ENCODE results near the gene STARD3.

Gene STARD3

GRCh38 chr17:39675390-39676082 is 38.6 kb downstream of the STARD3 start:
- H3K27me3 Mint-ChIP-seq, result peaks cover 18% of the 10 kb centered on the region
- DNase-seq (no peak), ATAC-seq (no peak)
- H3K4me1 Mint-ChIP-seq, result peaks cover 68% of the 10 kb centered on the region
- peak overlapping the region in 1 of 2 donors; percentile 69 for H3K27ac Mint-ChIP-seq
- no peaks in the 10 kb centered on the region for H3K9me3 Mint-ChIP-seq
- no peak overlapping the region for H3K4me3 Mint-ChIP-seq

- DNase-seq, result peak in 1 of 2 donors; percentile 43
Observed at GRCh38 chr17:39676198-39676819, 39.4 kb downstream of the STARD3 start.

GRCh38 chr17:39677072-39677471 is 40.1 kb downstream of the STARD3 start:
- H3K4me1 Mint-ChIP-seq, result peaks cover 68% of the 10 kb centered on the region
- no peak for ATAC-seq
- no peak overlapping the region for H3K4me3 Mint-ChIP-seq
- no peak for DNase-seq
- peaks cover 2% of the 10 kb centered on the region for H3K27me3 Mint-ChIP-seq
- H3K27ac Mint-ChIP-seq, result no peak overlapping the region
- H3K9me3 Mint-ChIP-seq, result no peaks in the 10 kb centered on the region

More at GRCh38 chr17:39676198-39676819, 39.4 kb downstream of the STARD3 start:
- Mint-ChIP-seq H3K27ac (peak overlapping the region in 1 of 2 donors; percentile 69), H3K9me3 (no peaks in the 10 kb centered on the region), H3K4me1 (peaks cover 75% of the 10 kb centered on the region), H3K27me3 (peaks cover 10% of the 10 kb centered on the region), H3K4me3 (no peak overlapping the region)
- ATAC-seq, result peak; percentile 65

- Mint-ChIP-seq H3K4me1 (peaks cover 64% of the 10 kb centered on the region), H3K4me3 (no peak overlapping the region), H3K27me3 (no peaks in the 10 kb centered on the region), H3K27ac (peak overlapping the region in 1 of 2 donors; percentile 60), H3K9me3 (no peaks in the 10 kb centered on the region)
- DNase-seq (no peak), ATAC-seq (no peak)
Observed at GRCh38 chr17:39677542-39678339, 40.8 kb downstream of the STARD3 start.

GRCh38 chr17:39678340-39679116 is 41.6 kb downstream of the STARD3 start:
- H3K4me3 Mint-ChIP-seq, result peak overlapping the region in 1 of 2 donors; percentile 22
- no peak for DNase-seq
- H3K4me1 Mint-ChIP-seq, result peaks cover 64% of the 10 kb centered on the region
- H3K27me3 Mint-ChIP-seq, result no peaks in the 10 kb centered on the region
- no peaks in the 10 kb centered on the region for H3K9me3 Mint-ChIP-seq
- H3K27ac Mint-ChIP-seq, result peak overlapping the region; percentile 55 to 97
- ATAC-seq, result no peak

GRCh38 chr17:39679521-39680192 is 42.7 kb downstream of the STARD3 start:
- peaks cover 64% of the 10 kb centered on the region for H3K4me1 Mint-ChIP-seq
- peak overlapping the region; percentile 92 to 97 for H3K27ac Mint-ChIP-seq
- peak overlapping the region; percentile 8 to 70 for H3K4me3 Mint-ChIP-seq
- H3K27me3 Mint-ChIP-seq, result no peaks in the 10 kb centered on the region
- ATAC-seq, result peak; percentile 87
- DNase-seq, result peak; percentile 48 to 53
- no peaks in the 10 kb centered on the region for H3K9me3 Mint-ChIP-seq

GRCh38 chr17:39683295-39683939 is 46.5 kb downstream of the STARD3 start:
- peaks cover 38% of the 10 kb centered on the region for H3K4me1 Mint-ChIP-seq

GRCh38 chr17:39684369-39685192 is 47.6 kb downstream of the STARD3 start:
- H3K4me1 Mint-ChIP-seq, result peaks cover 36% of the 10 kb centered on the region
- peaks cover 0 to 9% of the 10 kb centered on the region in 2 donors for H3K9me3 Mint-ChIP-seq
- ATAC-seq (no peak), DNase-seq (no peak)
- H3K27ac Mint-ChIP-seq, result no peak overlapping the region
- H3K4me3 Mint-ChIP-seq, result no peak overlapping the region
- no peaks in the 10 kb centered on the region for H3K27me3 Mint-ChIP-seq

More at GRCh38 chr17:39683295-39683939, 46.5 kb downstream of the STARD3 start:
- no peaks in the 10 kb centered on the region for H3K27me3 Mint-ChIP-seq
- no peak overlapping the region for H3K4me3 Mint-ChIP-seq
- peaks cover 0 to 9% of the 10 kb centered on the region in 2 donors for H3K9me3 Mint-ChIP-seq
- no peak for DNase-seq
- no peak overlapping the region for H3K27ac Mint-ChIP-seq
- no peak for ATAC-seq

GRCh38 chr17:39687101-39687545 is 50.2 kb downstream of the STARD3 start:
- Mint-ChIP-seq H3K9me3 (peaks cover 0 to 9% of the 10 kb centered on the region in 2 donors), H3K27ac (no peak overlapping the region), H3K27me3 (no peaks in the 10 kb centered on the region), H3K4me3 (peak overlapping the region; percentile 87 to 97), H3K4me1 (peaks cover 18% of the 10 kb centered on the region)
- DNase-seq (no peak), ATAC-seq (no peak)

GRCh38 chr17:39687546-39688474 is 50.9 kb downstream of the STARD3 start, which contains the start of gene PGAP3:
PGAP3 (minus strand) TSS chr17:39688057; CDS start chr17:39688014, 43 bp downstream.
- Mint-ChIP-seq H3K27ac (peak within 1 kb of the TSS; percentile 89 to 96), H3K4me1 (peaks cover 18% of the 10 kb centered on the region), H3K4me3 (peak within 1 kb of the TSS; percentile 87 to 97)

GRCh38 chr17:39688475-39688835 is 51.5 kb downstream of the STARD3 start:
- DNase-seq (no peak), ATAC-seq (no peak)
- H3K9me3 Mint-ChIP-seq, result peaks cover 0 to 9% of the 10 kb centered on the region in 2 donors
- H3K27ac Mint-ChIP-seq, result peak overlapping the region; percentile 89 to 96
- H3K4me1 Mint-ChIP-seq, result peaks cover 18% of the 10 kb centered on the region
- no peaks in the 10 kb centered on the region for H3K27me3 Mint-ChIP-seq
- peak overlapping the region; percentile 87 to 97 for H3K4me3 Mint-ChIP-seq

More at GRCh38 chr17:39687546-39688474, 50.9 kb downstream of the STARD3 start, which contains the start of gene PGAP3:
- Mint-ChIP-seq H3K9me3 (peaks cover 0 to 9% of the 10 kb centered on the region in 2 donors), H3K27me3 (no peaks in the 10 kb centered on the region)
- peak; percentile 89 to 92 for DNase-seq
- peak; percentile 97 for ATAC-seq

GRCh38 chr17:39688945-39689344 is 52.0 kb downstream of the STARD3 start:
- H3K27ac Mint-ChIP-seq, result peak overlapping the region in 1 of 2 donors; percentile 86
- ATAC-seq (no peak), DNase-seq (no peak)
- peaks cover 18% of the 10 kb centered on the region for H3K4me1 Mint-ChIP-seq
- peaks cover 0 to 9% of the 10 kb centered on the region in 2 donors for H3K9me3 Mint-ChIP-seq
- H3K27me3 Mint-ChIP-seq, result no peaks in the 10 kb centered on the region
- peak overlapping the region; percentile 87 to 97 for H3K4me3 Mint-ChIP-seq

Measured in stimulated activated naive CD8-positive, alpha-beta T cell treated with anti-CD3 and anti-CD28 coated beads, Interleukin-15, amount 100 ng/mL, for 72 hours (primary cell).